ENCODE results near the gene SOX15.

Gene SOX15

GRCh38 chr17:7556627-7557026, 33.3 kb downstream of the SOX15 start:
- no peak for FAIRE-seq

GRCh38 chr17:7555320-7555948, 34.5 kb downstream of the SOX15 start:
- no peak for FAIRE-seq

- FAIRE-seq, result no peak
These were observed 36.5 kb downstream of the SOX15 start for GRCh38 chr17:7553356-7553755.

GRCh38 chr17:7552621-7553051, 37.3 kb downstream of the SOX15 start:
- FAIRE-seq, result no peak

DNA sequence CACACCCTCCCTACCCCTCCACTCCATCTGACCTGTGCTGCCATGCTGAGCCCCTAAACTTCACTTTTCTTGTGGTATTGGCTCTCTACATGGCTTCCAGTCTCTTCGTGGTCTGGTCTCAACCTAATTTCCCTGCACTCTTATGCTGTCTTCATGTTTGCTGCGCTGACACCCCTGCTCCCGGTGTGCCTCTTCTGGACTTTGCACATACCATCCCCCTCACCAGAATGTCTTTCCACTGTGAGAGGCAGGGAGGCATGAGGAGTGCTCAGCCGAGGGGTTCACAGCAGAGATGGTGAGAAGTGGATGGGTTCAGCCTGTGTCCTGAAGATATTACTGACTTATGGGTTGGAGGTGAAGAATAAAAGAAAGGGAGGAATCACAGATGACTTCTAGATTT, 38.5 kb downstream of the SOX15 start:
- FAIRE-seq, result no peak

DNA sequence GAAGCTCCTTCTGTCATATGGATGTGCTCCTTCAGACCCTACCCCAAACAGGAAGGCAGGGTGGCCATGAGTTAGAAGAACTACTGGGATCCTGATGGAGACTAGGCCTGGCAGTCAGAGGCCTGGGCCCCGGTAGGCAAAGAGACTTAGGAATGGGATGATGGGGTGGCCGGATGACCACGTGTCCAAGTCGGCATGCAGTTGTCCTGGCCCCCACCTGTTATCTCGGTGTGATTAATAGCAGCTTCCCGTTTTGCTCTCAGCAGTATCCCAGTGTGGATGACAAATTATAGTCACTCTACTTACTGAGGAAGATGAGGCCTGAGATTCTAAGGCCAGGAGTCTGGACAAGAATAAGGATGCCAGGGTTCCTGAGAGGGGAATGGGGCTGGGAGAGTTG, 39.5 kb downstream of the SOX15 start:
- FAIRE-seq, result no peak

DNA sequence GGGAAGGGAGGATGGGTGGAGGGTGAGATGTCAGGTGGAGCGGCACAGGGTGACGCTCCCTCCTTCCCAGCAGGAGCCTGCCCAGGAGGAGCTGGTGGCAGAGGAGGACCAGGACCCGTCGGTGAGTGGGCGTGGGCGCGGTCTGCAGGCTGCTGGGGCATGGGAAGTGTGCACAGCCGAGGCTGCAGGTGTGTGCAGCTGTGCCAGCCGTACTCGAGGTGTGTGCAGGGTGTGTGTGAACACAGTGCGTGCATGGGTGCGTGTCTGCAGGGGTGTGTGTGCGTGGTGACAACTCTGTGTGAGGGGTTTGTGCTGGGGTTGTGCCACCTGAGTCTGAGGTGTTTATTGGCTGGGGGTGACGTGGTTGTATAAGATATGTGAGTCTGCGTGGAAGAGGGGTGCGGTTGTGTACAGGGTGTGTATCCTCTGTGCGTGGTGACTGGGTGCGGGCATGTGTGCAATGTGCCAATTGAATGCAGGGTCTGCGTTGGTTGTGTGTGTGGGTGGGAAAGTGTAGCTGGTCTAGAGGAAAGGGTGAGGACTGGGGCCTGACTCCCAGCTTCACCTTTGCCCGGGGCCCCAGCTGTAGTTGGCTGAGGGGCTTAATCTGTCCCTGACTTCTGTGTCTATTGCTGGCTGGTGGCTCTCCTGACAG, 40.4 kb downstream of the SOX15 start:
- FAIRE-seq, result no peak

GRCh38 chr17:7548585-7549400, 41.1 kb downstream of the SOX15 start, which contains the start of gene TNFSF12:
Gene TNFSF12, plus strand, starts transcription at chr17:7549058. Its CDS starts 96 bp downstream, at chr17:7549154.
- no peak for FAIRE-seq

GRCh38 chr17:7544911-7545310, 45.0 kb downstream of the SOX15 start:
- no peak for FAIRE-seq

GRCh38 chr17:7541074-7541621, 48.7 kb downstream of the SOX15 start:
- no peak for FAIRE-seq

GRCh38 chr17:7538891-7539545, 50.9 kb downstream of the SOX15 start:
- no peak for FAIRE-seq
